HTR-8/SVneo (cell line): ENCODE data around the gene MYCBPAP.

Experiments
- DNase-seq: peaks from one replicate; pipeline ENCODE4 v3.0.0; 2011; ENCODE audit warnings: low spot score, mixed read lengths; ENCODE audit not compliant: insufficient read length
- FAIRE-seq: peaks from 2 replicates; lab custom pipeline; 2011; peaks lifted over from hg19 to GRCh38; lab: Jason Lieb, UNC

MYCBPAP gene

GRCh38 chr17:50484386-50485155 lies 23.7 kb upstream of the MYCBPAP start:
- DNase-seq (no peak), FAIRE-seq (no peak)

GRCh38 chr17:50487213-50488096 lies 20.8 kb upstream of the MYCBPAP start:
- FAIRE-seq (peak; percentile 79), DNase-seq (no peak)

- DNase-seq: no peak
- no peak for FAIRE-seq
These were observed 19.4 kb upstream of the MYCBPAP start for GRCh38 chr17:50488880-50489279.

- DNase-seq (no peak), FAIRE-seq (no peak)
These were observed 16.7 kb upstream of the MYCBPAP start for GRCh38 chr17:50491505-50491904.

GRCh38 chr17:50492214-50492613 lies 16.0 kb upstream of the MYCBPAP start:
- FAIRE-seq (no peak), DNase-seq (no peak)

GRCh38 chr17:50493744-50494143 lies 14.5 kb upstream of the MYCBPAP start:
- no peak for DNase-seq
- no peak for FAIRE-seq

- DNase-seq (no peak), FAIRE-seq (no peak)
These were observed 12.9 kb upstream of the MYCBPAP start for GRCh38 chr17:50495217-50495823.

DNA sequence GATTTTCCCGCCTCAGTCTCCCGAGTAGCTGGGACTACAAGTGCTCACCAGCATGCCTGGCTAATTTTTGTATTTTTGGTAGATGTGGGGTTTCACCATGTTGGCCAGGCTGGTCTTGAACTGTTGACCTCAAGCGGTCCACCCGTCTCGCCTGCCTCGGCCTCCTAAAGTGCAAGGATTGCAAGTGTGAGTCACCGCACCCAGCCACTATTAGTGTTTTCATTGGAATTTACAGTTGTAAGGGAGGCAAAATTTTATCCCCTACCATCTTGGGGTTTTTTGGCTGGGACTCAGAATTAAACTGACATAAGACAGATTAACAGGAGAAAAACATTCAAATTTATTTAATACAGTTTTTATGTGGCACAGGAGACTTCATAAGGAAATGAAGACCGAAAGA lies 12.3 kb upstream of the MYCBPAP start:
- no peak for DNase-seq
- peak; percentile 20 for FAIRE-seq

DNA sequence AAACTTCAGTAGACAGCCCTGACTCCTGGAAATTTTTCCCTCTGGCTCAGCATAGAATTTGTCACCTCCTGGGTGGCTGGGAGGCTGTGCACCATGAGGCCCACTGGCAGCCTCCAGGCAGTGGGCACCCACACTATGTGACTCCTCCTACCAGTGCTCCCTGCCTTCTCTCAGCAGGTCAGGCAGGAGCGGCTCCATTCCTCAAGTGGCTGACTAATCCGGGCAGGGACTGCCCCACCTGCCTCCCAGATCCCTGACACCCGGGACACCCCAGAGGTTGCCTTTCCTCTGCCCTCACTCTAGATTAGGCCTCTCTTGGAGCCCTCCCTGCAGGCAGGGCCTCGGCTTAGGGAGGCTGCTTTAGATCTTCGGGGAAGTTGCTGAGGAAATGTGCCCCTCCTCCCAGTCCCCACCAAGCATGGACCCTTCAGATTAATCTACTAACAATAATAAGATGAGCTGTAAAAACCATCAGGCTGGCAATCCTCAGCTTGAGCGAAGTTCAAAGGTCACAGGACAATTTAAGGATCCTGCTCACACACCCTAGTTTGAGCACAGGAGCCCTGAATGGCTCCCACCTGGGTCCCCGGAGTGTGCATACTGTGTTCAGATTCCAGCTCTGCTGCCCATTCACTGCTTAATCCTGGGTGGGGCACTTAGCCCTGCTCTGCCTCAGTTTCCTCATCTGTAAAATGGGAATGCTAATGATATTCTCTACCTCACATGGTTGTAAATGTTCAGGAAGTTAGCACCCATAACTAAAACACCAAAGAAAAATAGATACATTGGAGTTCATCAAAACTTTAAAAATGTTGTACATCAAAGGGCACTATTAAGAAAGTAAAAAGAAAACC lies 10.0 kb upstream of the MYCBPAP start:
- FAIRE-seq (no peak), DNase-seq (no peak)

DNA sequence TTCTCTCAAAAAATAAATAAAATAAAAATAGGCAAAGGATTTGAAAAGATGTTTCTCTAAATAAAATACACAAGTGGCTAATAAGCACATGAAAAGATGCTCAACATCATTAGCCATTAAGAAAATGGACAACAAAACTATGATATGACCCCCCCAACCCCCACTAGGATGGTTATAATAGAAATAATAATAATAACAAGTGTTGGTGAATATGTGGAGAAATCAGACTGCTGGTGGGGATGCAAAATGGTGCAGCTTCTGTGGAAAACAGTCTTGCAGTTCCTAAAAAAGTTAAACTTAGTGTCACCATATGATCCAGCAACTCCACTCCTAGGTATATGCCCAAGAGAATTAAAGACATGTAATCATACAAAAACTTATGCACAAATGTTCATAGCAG lies 9.0 kb upstream of the MYCBPAP start:
- no peak for FAIRE-seq
- DNase-seq: no peak

DNA sequence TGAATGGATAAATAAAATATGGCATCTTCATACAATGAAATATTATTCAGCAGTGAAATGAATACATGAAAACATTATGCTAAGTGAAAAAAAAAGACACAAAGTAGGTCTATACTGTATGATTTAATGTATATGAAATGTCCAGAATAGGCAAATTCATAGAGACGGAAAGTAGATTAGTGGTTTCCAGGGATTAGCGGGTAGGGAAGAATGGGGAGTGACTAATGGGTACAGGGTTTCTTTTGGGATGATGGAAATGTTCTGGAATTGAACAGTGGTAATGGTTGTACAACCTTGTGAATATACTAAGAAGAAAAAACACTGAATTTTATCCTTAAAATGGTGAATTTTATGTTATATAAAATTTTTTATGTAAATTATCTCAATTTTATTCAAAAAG lies 8.5 kb upstream of the MYCBPAP start:
- FAIRE-seq (no peak), DNase-seq (no peak)

DNA sequence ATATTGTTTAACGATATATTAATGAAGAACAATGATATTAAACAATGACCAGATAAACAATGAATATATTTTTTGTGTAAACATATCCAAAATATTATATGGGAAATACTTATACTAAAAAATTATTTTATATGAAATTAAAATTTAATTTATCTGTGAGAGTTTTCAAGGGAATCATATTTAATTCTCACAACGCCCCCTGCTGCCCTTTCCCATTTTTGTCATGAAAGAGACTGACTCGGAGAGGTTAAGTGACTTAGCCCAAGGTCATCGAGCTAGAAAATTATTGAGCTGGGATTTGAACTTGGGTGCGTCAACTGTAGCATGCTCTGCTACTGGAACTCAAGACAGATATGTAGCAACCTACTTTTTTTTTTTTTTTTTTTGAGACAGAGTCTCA lies 7.2 kb upstream of the MYCBPAP start:
- FAIRE-seq: no peak
- no peak for DNase-seq

DNA sequence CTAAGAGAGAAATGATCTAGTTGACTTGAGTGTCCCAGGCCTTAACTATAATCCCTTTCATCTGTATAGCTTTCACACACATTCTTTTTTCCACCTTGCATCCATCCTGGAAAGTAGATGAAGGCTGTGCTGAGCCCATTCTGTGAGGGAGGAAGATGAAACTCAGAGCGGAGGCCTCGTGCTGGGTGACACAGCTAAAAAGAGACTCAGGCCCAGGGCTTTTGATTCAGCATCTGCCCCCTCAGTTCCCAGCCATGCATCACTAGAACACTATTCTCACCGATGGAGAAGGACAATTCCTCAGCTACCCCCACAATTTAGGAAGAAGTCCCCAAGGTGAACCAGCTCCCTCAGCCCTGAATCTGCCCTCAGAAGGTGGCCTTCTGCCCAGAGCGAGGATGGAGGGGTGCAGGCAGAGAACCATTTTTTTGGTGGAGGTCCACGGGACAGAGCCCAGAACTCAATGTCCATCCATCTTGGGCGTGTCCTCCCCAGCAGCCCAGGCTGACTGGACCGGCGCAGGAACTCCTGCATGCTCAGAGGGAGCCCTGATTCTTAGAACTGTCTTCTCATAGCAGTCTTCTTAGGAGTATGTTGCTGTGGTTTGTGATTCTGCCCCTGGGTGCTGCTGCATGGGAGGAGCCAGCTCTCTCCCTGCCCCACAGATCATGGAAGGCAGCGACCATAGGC lies 5.8 kb upstream of the MYCBPAP start:
- DNase-seq (no peak), FAIRE-seq (no peak)

DNA sequence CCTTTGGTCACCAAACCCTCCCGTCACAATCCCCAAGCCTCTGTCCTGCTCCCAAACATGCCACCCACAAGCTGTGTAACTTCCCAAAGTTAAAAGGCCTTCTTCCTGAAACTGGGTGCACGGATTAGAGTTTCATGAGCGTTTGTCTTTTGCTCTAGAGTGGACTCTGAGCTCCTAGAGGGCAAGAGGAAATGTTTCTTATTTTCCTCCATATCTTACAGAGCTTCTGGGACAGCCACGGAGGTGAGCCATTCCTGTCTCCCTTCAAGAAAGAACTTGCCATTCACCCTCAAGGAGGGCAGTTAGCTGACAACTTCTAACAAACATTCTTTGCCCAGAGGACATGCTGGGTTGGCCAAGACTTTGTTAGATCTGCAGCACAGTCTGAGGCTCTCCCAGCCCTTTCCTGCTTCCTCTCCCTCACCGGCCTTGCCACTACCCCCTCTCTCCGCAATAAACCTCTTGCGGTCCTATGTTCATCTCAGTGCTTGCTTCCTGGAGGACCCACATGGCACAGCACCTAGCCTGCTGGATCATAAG lies 2.6 kb upstream of the MYCBPAP start:
- FAIRE-seq (peak; percentile 46), DNase-seq (no peak)

GRCh38 chr17:50506298-50506697 lies 1.9 kb upstream of the MYCBPAP start:
- FAIRE-seq: no peak
- no peak for DNase-seq

DNA sequence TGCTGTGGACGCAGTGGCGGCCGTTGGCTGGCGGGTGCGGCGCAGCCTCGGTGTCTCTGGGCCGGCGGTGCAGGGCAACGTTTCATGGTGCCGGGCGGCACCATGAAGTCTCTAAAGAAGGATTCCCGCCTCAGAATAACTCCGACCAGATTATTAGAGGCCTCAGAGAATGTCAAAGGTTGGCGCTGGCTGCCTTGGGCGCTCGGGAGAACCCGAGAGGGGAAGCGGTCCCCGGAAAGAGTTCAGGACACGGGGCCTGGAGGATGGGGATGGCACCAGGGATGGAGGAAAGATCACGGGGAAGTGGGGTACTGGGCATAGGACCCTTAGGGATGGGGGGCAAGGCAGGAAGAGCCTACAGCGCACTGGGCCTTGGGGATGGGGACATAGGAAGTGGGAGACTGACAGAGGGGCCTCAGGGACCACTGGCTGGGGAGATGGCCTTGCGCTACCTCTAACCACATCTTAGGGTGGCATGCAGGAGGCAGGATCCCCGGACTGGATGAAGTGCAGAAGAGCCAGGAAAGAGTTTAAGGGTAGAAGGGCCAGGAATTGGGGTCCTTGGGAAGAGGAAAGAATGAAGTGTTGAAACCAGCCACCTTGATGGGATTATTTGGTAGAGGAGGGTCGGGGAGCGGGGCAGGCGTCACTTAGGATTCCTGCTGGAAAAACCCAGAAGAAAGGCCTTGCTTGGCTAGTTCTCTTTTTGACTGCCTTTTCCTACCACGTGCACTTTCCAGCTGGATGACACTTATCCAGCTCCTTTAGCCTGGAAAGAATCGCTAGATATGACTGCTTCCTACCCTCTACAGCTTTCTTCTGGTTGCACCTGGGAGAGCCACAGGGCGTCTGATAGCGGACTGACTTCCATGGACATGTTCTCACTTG lies 578 bp downstream of the MYCBPAP start:
- FAIRE-seq: no peak
- DNase-seq: no peak

DNA sequence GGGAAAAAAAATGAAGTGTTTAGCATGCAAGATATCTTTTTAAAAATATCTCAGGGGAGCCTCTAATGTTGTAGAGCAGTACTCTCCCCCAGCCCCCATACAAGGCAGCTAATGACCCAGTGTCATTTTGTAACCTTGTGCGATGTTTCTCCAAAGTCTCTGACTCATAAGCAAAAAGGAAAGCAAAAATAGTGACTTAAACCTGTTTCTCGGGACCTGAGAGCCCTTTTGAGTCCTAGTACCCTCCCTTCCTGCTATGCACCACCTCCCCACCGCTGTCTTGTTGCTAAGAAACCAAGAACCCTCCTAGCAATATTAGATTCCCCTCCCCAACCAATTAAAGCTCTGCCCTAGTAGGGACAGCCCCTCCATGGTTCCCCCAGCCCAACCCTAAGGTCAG lies 2.8 kb downstream of the MYCBPAP start:
- DNase-seq (no peak), FAIRE-seq (no peak)

- FAIRE-seq: peak; percentile 40
- no peak for DNase-seq
These were observed 5.3 kb downstream of the MYCBPAP start for GRCh38 chr17:50513495-50513894.
